BJ (cell line): ENCODE measurements around the gene SLC6A3. TPM values are rescaled to one million over a fixed set of nuclear protein-coding genes. Genes with fewer than 3 reads are reported as not detected.
"Not testable (repeated sequence)": the region's sequence is repeated elsewhere in the genome, so short reads cannot be mapped to it uniquely, and the experiment has no call there.

Experiments
- CTCF ChIA-PET: fragments of 350-600 bp; formaldehyde crosslinking; extraction: SDS; loops from one replicate; lab custom pipeline; 2021; ENCODE audit warnings: antibody characterized with exemption, inconsistent platforms; lab: Yijun Ruan, JAX
- POLR2A ChIA-PET: fragments of 300-600 bp; sonication (Branson Sonifier 250); formaldehyde crosslinking; extraction: SDS; loops from one replicate; lab custom pipeline; 2021; ENCODE audit warnings: antibody characterized with exemption; lab: Charles Lee
- DNase-seq: peaks from one replicate; pipeline ENCODE4 v3.0.0-alpha.2; 2011; ENCODE audit warnings: low read depth
- H3K27me3 ChIP-seq: 2 replicates; pipeline ENCODE4 v1.6.0; 2011; ENCODE audit warnings: low read length; ENCODE audit not compliant: control insufficient read depth, insufficient read depth
- H3K36me3 ChIP-seq: 2 replicates; pipeline ENCODE4 v1.5.1; 2011; ENCODE audit warnings: low read length; ENCODE audit not compliant: control insufficient read depth, insufficient read depth
- H3K4me3 ChIP-seq: 2 replicates; pipeline ENCODE4 v1.5.1; 2011; ENCODE audit warnings: low read depth, mild to moderate bottlenecking, control low read depth, low read length
- polyA plus RNA-seq: library from polyadenylated mRNA; depleted of rRNA; stranded (reverse); fragments of >200 nt; gene quantifications from 2 replicates; pipeline ENCODE4 v1.2.3, GENCODE V29; 2011
- TF ChIP-seq, protein P1 (sequence below): IDR thresholded peaks from 2 replicates; pipeline ENCODE4 v1.5.1; 2011; ENCODE audit warnings: low read depth, mild to moderate bottlenecking, control low read depth, inconsistent platforms, low read length, moderate library complexity; ENCODE audit not compliant: insufficient read depth

Gene SLC6A3
- polyA plus RNA-seq, 1 experiment: not detected

DNA sequence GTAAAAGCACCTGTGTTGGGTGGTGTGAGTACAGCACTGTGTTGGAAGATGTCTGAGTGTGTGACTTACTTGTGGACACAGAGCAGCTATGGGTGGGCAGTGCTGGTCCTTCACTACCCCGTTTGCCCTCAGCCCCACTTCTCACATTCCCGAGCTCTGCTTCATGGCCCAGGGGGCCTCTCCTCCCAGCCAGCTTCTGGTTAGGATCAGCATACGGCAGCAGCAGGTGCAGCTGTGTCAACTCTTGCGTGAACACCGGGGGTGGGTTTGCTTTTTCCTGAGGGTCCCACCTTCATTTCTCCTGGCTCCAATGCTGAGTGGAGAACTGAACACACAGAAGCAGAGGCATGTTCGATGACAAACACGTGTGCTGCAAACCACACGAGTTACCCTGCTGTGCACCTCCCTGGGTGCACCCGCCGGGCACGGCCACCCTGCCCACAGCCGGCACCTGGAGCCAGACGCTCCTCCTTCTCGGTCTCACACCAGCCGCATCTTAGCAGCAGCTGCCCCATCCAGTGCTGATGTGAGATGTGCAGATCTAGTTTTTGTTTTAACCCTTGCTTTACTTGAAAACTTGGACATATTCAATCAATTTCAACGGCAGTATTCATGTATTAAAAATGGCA is 14.9 kb upstream of the SLC6A3 start:
- TF ChIP-seq, protein P1, sequence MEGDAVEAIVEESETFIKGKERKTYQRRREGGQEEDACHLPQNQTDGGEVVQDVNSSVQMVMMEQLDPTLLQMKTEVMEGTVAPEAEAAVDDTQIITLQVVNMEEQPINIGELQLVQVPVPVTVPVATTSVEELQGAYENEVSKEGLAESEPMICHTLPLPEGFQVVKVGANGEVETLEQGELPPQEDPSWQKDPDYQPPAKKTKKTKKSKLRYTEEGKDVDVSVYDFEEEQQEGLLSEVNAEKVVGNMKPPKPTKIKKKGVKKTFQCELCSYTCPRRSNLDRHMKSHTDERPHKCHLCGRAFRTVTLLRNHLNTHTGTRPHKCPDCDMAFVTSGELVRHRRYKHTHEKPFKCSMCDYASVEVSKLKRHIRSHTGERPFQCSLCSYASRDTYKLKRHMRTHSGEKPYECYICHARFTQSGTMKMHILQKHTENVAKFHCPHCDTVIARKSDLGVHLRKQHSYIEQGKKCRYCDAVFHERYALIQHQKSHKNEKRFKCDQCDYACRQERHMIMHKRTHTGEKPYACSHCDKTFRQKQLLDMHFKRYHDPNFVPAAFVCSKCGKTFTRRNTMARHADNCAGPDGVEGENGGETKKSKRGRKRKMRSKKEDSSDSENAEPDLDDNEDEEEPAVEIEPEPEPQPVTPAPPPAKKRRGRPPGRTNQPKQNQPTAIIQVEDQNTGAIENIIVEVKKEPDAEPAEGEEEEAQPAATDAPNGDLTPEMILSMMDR: no peak
- ChIA-PET POLR2A (no interaction called here), CTCF (no interaction called here)
- Histone ChIP-seq H3K4me3 (no peak overlapping the region), H3K27me3 (no peaks in the 10 kb centered on the region), H3K36me3 (peaks cover 17% of the 10 kb centered on the region)
- DNase-seq: no peak

DNA sequence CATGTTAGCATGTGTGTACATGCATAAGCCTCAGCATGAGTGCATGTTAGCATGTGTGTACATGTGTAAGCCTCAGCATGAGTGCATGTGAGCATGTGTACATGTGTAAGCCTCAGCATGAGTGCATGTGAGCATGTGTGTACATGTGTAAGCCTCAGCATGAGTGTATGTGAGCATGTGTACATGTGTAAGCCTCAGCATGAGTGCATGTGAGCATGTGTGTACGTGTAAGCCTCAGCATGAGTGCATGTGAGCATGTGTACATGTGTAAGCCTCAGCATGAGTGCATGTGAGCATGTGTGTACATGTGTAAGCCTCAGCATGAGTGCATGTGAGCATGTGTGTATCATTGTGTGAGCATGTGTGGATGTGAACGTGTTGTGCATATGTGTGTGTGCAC is 14.2 kb upstream of the SLC6A3 start:
- CTCF ChIA-PET, POLR2A ChIA-PET: not testable (repeated sequence)
- peaks cover 17% of the 10 kb centered on the region for H3K36me3 ChIP-seq

DNA sequence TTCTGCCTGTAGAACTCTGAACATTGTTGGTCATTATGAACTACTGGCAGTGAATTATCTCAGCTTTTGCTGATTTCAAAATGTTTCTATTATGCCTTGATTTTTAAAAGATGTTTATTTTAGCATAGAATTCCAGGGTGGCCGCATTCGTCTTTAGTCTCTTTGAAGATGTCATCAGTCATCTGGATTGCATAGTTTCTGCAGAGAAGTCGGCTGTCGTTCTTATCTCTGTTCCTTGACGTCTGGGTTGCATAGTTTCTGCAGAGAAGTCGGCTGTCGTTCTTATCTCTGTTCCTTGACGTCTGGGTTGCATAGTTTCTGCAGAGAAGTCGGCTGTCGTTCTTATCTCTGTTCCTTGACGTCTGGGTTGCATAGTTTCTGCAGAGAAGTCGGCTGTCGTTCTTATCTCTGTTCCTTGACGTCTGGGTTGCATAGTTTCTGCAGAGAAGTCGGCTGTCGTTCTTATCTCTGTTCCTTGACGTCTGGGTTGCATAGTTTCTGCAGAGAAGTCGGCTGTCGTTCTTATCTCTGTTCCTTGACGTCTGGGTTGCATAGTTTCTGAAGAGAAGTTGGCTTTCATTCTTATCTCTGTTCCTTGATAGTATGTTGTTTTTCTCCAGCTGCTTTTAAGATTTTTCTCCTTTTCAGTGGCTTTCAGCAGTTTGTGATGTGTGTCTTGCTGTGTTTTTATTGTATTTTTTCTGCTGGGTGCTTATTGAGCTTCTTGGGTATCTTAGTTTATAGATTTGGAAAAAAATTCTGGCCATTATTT is 11.1 kb upstream of the SLC6A3 start:
- POLR2A ChIA-PET, DNase-seq, H3K27me3 ChIP-seq, H3K4me3 ChIP-seq, H3K36me3 ChIP-seq: not testable (repeated sequence)
- CTCF ChIA-PET: interaction anchor here (1.1 kb wide), 1 partner anchor 189 kb away, joined by 3 read pairs; no protein-coding TSS in a partner anchor

More for the DNA sequence above, 14.2 kb upstream of the SLC6A3 start:
- H3K4me3 ChIP-seq, H3K27me3 ChIP-seq, DNase-seq: not testable (repeated sequence)

DNA sequence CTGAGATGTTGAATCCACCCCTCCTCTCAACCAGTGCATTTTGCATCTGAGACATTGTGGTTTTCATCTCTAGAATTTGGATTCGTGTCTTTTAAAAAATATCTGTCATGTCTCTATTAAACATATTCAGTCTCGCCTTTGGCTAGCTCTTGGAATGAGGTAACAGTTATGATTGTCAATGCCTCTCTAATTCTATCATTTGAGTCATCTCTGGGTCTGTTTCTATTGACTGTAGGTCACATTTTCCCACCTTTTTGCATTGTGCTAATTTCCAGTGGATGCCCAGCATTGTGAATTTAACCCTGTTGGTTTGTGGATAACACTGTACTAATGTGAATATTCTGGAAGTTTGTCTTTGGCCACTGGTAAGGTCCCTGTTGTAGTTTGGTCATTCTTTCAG is 8.4 kb upstream of the SLC6A3 start:
- peaks cover 4% of the 10 kb centered on the region; the same call in 1 of the 2 replicates for H3K27me3 ChIP-seq
- TF ChIP-seq, protein P1: no peak
- ChIA-PET POLR2A (no interaction called here), CTCF (interaction anchor here (1.0 kb wide), 1 partner anchor 26 kb away, joined by 3 read pairs; no protein-coding TSS in a partner anchor)
- no peaks in the 10 kb centered on the region for H3K36me3 ChIP-seq
- H3K4me3 ChIP-seq: no peak overlapping the region
- DNase-seq: no peak

DNA sequence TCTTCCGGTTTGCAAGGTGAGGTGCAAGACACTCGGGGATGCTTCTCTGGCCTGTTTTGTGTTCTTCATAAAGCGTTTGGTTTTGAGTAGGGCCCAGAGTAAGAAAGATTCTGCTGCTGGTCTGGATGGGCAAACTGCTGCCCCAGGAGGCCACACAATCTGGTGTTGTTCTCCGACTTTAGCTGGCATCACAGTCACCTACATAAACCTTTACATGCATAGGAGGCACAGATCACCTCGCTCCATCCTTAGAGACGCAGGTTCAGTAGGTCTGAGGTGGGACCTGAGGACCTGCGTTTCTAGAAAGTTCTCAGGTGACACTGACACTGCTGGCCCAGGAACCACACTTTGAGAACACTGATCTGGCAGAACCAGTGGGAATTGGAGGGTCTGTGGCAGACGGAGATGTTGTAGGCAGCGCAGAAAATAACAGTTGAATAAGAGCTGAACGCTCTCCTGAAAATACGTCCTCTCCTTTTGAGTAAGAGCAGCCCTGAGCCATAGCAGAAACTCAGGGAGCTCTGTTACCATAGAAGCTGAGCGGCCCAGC is 3.9 kb upstream of the SLC6A3 start:
- no peak for DNase-seq
- CTCF ChIA-PET: no interaction called here
- H3K4me3 ChIP-seq: no peak overlapping the region
- POLR2A ChIA-PET: no interaction called here
- H3K27me3 ChIP-seq: peaks cover 24% of the 10 kb centered on the region
- H3K36me3 ChIP-seq: no peaks in the 10 kb centered on the region
- TF ChIP-seq, protein P1: no peak

DNA sequence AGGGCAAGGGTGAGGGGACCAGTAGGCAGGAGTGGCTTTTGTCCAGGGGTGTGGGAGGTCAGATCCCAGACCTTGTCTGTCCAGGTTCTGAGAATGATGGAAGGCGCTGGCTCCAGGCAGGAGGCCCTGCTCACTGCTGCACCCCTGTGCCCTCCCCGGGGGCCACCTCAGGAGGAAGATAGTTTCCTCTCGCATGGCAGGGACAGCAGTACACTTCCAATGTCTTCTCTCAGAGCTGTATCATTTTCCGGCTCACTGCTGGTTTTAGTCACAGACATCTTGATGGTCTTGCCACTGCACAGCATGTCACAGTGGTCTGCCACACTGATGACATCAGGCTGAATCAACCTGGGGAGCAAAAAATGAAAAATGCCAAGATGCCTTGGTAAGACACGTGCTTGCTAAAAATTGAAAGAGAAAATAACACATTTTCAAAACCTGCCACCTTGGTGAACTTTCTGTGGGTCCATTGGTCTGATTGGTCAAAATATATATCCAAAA is 3.3 kb upstream of the SLC6A3 start:
- ChIA-PET CTCF (no interaction called here), POLR2A (no interaction called here)
- DNase-seq: no peak
- H3K27me3 ChIP-seq: peaks cover 28% of the 10 kb centered on the region
- no peak overlapping the region for H3K4me3 ChIP-seq
- TF ChIP-seq, protein P1: no peak
- no peaks in the 10 kb centered on the region for H3K36me3 ChIP-seq
